Measurements from ENCODE around the gene AMZ1. TPM values are rescaled to one million over a fixed set of nuclear protein-coding genes. Genes with fewer than 3 reads are reported as not detected.

The AMZ1 gene
- total RNA-seq, 4 donors from 2014 or later, result 0.64 TPM; not detected in 3

DNA sequence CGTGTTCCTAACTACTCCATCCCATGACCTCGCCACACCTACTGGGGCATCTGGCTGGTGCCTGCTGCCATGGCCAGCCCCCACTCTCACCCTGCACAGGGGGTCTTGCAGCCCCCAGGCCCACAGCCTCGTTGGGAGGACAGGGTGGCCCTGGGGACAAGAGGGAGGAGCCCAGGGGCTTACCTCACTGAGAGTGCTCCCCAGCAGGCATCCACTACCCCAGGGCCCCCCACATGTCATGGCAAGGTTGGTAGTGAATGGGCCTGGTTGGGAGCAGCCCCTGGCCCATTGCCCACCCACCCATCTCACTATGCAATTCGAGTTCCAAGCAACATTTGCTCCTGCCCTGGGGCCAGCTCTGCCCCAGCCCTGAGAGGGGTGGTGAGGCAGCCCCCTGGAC lies 24.0 kb upstream of the AMZ1 start:
- Histone ChIP-seq H3K9me3 (no peaks in the 10 kb centered on the region), H3K27me3 (no peaks in the 10 kb centered on the region), H3K4me1 (peaks cover 0 to 22% (median 9%) of the 10 kb centered on the region in 4 donors), H3K4me3 (no peak overlapping the region), H3K27ac (no peak overlapping the region), H3K36me3 (no peaks in the 10 kb centered on the region)
- WGBS, 2 donors (ENCODE audit: low coverage in 1 of 2), result 54 to 90% methylated on average over 2 to 4 of the region's 4 CpGs
- intact Hi-C loops (cut with DNase I; ENCODE audit: low total_unique reads), result no loop called here
- in situ Hi-C loops (cut with MboI; ENCODE audit: low pct_ligation_motif_present in 1 of 4, low pct_unique_long_range_greater_than_20kb in 1 of 4, low sequenced_read_pairs in 3 of 4), result no loop called here
- TF ChIP-seq EP300 (IDR thresholded peaks at IDR 0.05; ENCODE audit: low read depth), result no peak
- TF ChIP-seq POLR2AphosphoS5 (IDR thresholded peaks at IDR 0.05), result no peak
- TF ChIP-seq, protein P1, sequence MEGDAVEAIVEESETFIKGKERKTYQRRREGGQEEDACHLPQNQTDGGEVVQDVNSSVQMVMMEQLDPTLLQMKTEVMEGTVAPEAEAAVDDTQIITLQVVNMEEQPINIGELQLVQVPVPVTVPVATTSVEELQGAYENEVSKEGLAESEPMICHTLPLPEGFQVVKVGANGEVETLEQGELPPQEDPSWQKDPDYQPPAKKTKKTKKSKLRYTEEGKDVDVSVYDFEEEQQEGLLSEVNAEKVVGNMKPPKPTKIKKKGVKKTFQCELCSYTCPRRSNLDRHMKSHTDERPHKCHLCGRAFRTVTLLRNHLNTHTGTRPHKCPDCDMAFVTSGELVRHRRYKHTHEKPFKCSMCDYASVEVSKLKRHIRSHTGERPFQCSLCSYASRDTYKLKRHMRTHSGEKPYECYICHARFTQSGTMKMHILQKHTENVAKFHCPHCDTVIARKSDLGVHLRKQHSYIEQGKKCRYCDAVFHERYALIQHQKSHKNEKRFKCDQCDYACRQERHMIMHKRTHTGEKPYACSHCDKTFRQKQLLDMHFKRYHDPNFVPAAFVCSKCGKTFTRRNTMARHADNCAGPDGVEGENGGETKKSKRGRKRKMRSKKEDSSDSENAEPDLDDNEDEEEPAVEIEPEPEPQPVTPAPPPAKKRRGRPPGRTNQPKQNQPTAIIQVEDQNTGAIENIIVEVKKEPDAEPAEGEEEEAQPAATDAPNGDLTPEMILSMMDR (IDR thresholded peaks at IDR 0.05), result no peak
- no peak for TF ChIP-seq POLR2A (IDR thresholded peaks at IDR 0.05)
- DNase-seq, result no peak

DNA sequence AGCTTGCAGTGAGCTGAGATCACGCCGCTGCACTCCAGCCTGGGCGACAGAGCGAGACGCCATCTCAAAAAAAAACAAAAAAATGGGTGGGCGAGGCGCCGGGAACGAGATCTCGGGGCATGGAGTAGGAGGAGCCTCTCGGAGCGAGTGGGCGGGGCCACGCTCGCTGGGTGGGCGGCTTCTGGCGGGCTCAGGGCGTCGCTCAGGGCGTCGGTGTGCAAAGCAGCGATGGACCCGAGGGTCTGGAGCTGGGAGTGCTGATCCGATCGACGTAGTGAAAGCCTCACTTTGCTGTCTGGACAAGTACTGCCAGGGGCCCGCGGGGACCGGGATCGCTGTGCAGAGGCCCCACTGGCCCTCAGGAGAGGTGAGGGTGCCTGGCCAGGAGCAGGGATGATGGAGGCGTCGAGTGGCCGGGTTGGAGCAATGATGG lies 22.6 kb upstream of the AMZ1 start:
- H3K27ac ChIP-seq, result no peak overlapping the region
- H3K27me3 ChIP-seq, result peaks cover 5% of the 10 kb centered on the region
- no peak for TF ChIP-seq EP300 (IDR thresholded peaks at IDR 0.05; ENCODE audit: low read depth)
- TF ChIP-seq POLR2AphosphoS5 (IDR thresholded peaks at IDR 0.05), result no peak
- TF ChIP-seq, protein P1 (IDR thresholded peaks at IDR 0.05), result no peak
- TF ChIP-seq POLR2A (IDR thresholded peaks at IDR 0.05), result no peak
- peaks cover 0 to 22% (median 9%) of the 10 kb centered on the region in 4 donors for H3K4me1 ChIP-seq
- no peak overlapping the region for H3K4me3 ChIP-seq
- no peaks in the 10 kb centered on the region for H3K9me3 ChIP-seq
- H3K36me3 ChIP-seq, result no peaks in the 10 kb centered on the region
- intact Hi-C loops (cut with DNase I; ENCODE audit: low total_unique reads) (no loop called here), in situ Hi-C loops (cut with MboI; ENCODE audit: low pct_ligation_motif_present in 1 of 4, low pct_unique_long_range_greater_than_20kb in 1 of 4, low sequenced_read_pairs in 3 of 4) (no loop called here)
- WGBS, 2 donors (ENCODE audit: low coverage in 1 of 2), result 75% methylated on average over 33 of the region's 33 CpGs; no CpG with 5 or more reads in 1 of the 2 donors
- no peak for DNase-seq

DNA sequence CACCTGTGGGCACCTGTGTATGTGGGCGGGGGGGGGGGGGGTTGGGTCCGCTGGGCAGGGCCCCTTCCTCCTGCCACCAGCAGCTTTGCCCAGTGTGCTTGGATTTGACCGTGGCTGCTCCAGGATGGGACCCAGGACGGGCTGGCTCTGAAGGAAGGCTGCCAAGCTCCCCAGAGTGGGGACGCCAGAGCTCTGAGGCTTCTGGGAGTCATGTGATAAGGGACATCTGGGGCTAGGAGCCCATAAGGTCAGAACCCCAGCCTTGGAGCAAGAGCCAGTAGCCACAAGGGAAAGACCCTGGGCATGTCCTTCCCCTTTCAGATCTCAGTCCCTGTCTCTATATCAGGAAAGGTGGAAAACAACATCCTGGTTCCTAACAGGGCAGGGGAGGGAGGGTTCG lies 21.8 kb upstream of the AMZ1 start:
- Histone ChIP-seq H3K4me1 (peaks cover 0 to 28% (median 14%) of the 10 kb centered on the region in 4 donors), H3K9me3 (no peaks in the 10 kb centered on the region), H3K4me3 (no peak overlapping the region), H3K36me3 (no peaks in the 10 kb centered on the region), H3K27ac (no peak overlapping the region), H3K27me3 (peaks cover 9% of the 10 kb centered on the region)
- DNase-seq, result no peak
- intact Hi-C loops (cut with DNase I; ENCODE audit: low total_unique reads) (no loop called here), in situ Hi-C loops (cut with MboI; ENCODE audit: low pct_ligation_motif_present in 1 of 4, low pct_unique_long_range_greater_than_20kb in 1 of 4, low sequenced_read_pairs in 3 of 4) (no loop called here)
- TF ChIP-seq, protein P1 (IDR thresholded peaks at IDR 0.05), result no peak
- TF ChIP-seq EP300 (IDR thresholded peaks at IDR 0.05; ENCODE audit: low read depth) (no peak), POLR2AphosphoS5 (IDR thresholded peaks at IDR 0.05) (no peak), POLR2A (IDR thresholded peaks at IDR 0.05) (no peak)
- 0 to 48% methylated on average over 1 to 6 of the region's 6 CpGs for WGBS, 2 donors (ENCODE audit: low coverage in 1 of 2)

DNA sequence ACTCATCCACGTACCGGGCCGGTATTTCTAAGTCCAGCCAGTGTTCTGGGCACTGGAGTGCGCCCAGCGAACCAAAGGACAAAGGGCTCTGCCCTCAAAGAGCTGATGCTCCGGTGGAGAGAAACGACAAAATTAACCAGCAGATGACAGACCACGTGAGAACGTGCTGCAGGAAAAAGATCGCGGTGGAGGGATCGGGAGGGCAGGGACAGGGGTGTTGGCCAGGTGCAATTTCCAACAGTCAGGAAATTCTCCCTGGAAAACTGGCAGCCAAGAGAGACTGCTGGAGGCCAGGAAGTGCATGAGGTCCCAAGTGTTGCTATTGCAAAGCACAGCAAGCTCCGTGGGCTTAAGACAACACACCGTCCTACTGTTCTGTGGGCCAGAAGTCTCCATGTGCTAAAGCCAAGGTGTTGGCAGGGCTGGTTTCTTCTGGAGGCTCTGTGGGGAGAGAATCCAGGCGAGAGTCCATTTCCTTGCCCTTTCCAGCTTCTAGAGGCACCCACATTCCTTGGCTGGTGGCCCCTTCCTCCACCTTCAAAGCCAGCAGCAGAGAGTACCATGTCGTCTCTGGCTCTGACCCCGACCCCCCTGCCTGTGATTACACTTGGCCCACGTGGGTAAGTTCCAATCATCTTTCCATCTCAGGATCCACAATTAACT lies 21.3 kb upstream of the AMZ1 start:
- TF ChIP-seq EP300 (IDR thresholded peaks at IDR 0.05; ENCODE audit: low read depth), result no peak
- Histone ChIP-seq H3K27ac (no peak overlapping the region), H3K9me3 (no peaks in the 10 kb centered on the region), H3K27me3 (peaks cover 9% of the 10 kb centered on the region), H3K4me1 (peaks cover 0 to 28% (median 15%) of the 10 kb centered on the region in 4 donors), H3K4me3 (no peak overlapping the region), H3K36me3 (no peaks in the 10 kb centered on the region)
- in situ Hi-C loops (cut with MboI; ENCODE audit: low pct_ligation_motif_present in 1 of 4, low pct_unique_long_range_greater_than_20kb in 1 of 4, low sequenced_read_pairs in 3 of 4), result no loop called here
- intact Hi-C loops (cut with DNase I; ENCODE audit: low total_unique reads), result no loop called here
- DNase-seq, result no peak
- 40 to 60% methylated on average over 3 to 18 of the region's 18 CpGs for WGBS, 2 donors (ENCODE audit: low coverage in 1 of 2)
